Measurements from ENCODE around the gene OR8B8. TPM values are rescaled to one million over a fixed set of nuclear protein-coding genes. Genes with fewer than 3 reads are reported as not detected.

The OR8B8 gene
- total and polyA plus RNA-seq, 10 of the 15 experiments (the other 5 are each of a cell fraction or from before 2014, with no cell fraction given) = not detected

GRCh38 chr11:124442442-124442841 is 3.1 kb downstream of the OR8B8 start (continued):
- TF ChIP-seq ZNF592 (IDR thresholded peaks at IDR 0.05) (no peak), YY1 (IDR thresholded peaks at IDR 0.05; ENCODE audit: low read depth, low read length) (no peak)

GRCh38 chr11:124441519-124441918 is 4.0 kb downstream of the OR8B8 start:
- in situ Hi-C loops (cut with MboI) = no loop called here

More at GRCh38 chr11:124441519-124441918, 4.0 kb downstream of the OR8B8 start:
- H2AFZ ChIP-seq (ENCODE audit: control insufficient read depth, low read depth, low read length) = no peak overlapping the region
- 26% methylated on average over 7 of the region's 7 CpGs for WGBS (ENCODE audit: insufficient coverage, insufficient replicate concordance, low lambda C conversion rate, missing lambda C conversion rate)
- H3K27ac ChIP-seq (ENCODE audit: control insufficient read depth, insufficient read depth) = no peak overlapping the region
- H3K4me3 ChIP-seq = no peak overlapping the region
- no peaks in the 10 kb centered on the region for H3K36me3 ChIP-seq (ENCODE audit: control insufficient read depth in 2 of 2, insufficient read depth in 2 of 2, low read length in 1 of 2)
- H3K27me3 ChIP-seq (replicated peaks in 1 of 2; ENCODE audit: control insufficient read depth in 2 of 2, insufficient read depth in 2 of 2, low read length in 1 of 2) = no peaks in the 10 kb centered on the region; a peak in 3 of 4 replicates
- H3K9me3 ChIP-seq (replicated peaks; ENCODE audit: control insufficient read depth, insufficient read depth, low read length) = no peaks in the 10 kb centered on the region
- SMC1A ChIA-PET (ENCODE audit: uncharacterized antibody, unreplicated experiment) = no interaction called here
- TF ChIP-seq TAF1 (IDR thresholded peaks at IDR 0.05; ENCODE audit: borderline replicate concordance, low read depth, low read length) = no peak
- TF ChIP-seq ZNF622 (IDR thresholded peaks at IDR 0.05) = no peak
- TF ChIP-seq HDAC2 (IDR thresholded peaks at IDR 0.05) = no peak
- TF ChIP-seq LARP7 (IDR thresholded peaks at IDR 0.05) = no peak
- no peak for TF ChIP-seq BCL11A (IDR thresholded peaks at IDR 0.05; ENCODE audit: low read depth, low read length)
- no peak for TF ChIP-seq FOS (IDR thresholded peaks at IDR 0.05; ENCODE audit: borderline replicate concordance, extremely low read depth, insufficient read length)
- TF ChIP-seq FOXM1 (IDR thresholded peaks at IDR 0.05; ENCODE audit: low read depth, low read length) = no peak
- TF ChIP-seq ASH2L (IDR thresholded peaks at IDR 0.05; ENCODE audit: borderline replicate concordance, low read depth) = no peak
- TF ChIP-seq POU2F2 (IDR thresholded peaks at IDR 0.05; ENCODE audit: borderline replicate concordance, low read depth, low read length) = no peak
- TF ChIP-seq BHLHE40 (IDR thresholded peaks at IDR 0.05; ENCODE audit: borderline replicate concordance in 1 of 2, low read depth in 2 of 2, low read length in 1 of 2) = no peak
- no peak for TF ChIP-seq RBBP5 (conservative IDR thresholded peaks at IDR 0.05)
- no peak for TF ChIP-seq NR2C2 (IDR thresholded peaks at IDR 0.05; ENCODE audit: borderline replicate concordance, control insufficient read depth, insufficient read length, low read depth)
- TF ChIP-seq RFX5 (IDR thresholded peaks at IDR 0.05; ENCODE audit: low read depth, low read length) = no peak
- TF ChIP-seq CREM (IDR thresholded peaks at IDR 0.05; ENCODE audit: low read depth) = no peak
- ATAC-seq (no peak), FAIRE-seq (no peak), DNase-seq (ENCODE audit: low read depth, low spot score) (no peak)
- H3K9ac ChIP-seq (ENCODE audit: control insufficient read depth, insufficient read depth, low read length) = no peak overlapping the region
- intact Hi-C loops (cut with micrococcal nuclease; ENCODE audit: unreplicated experiment) = no loop called here
- H3K4me1 ChIP-seq (ENCODE audit: control insufficient read depth, insufficient read depth, low read length) = no peaks in the 10 kb centered on the region
- no peaks in the 10 kb centered on the region for H3K79me2 ChIP-seq (ENCODE audit: control insufficient read depth, insufficient read depth, low read length)
- RAD21 ChIA-PET (ENCODE audit: unreplicated experiment) = no interaction called here
- BruUV-seq (replicated peaks) = no TSS peak
- CTCF ChIA-PET = no interaction called here
- POLR2A ChIA-PET = no interaction called here
- H4K20me1 ChIP-seq (ENCODE audit: control insufficient read depth, insufficient read depth) = no peaks in the 10 kb centered on the region
- no peak overlapping the region for H3K4me2 ChIP-seq (ENCODE audit: control insufficient read depth, insufficient read depth)
